HG03097 (cell line): ENCODE data around the gene DGKZ.

ENCODE experiments used
- ATAC-seq: cut with Tn5 transposase; IDR thresholded peaks from one replicate; pipeline ENCODE4 v1.9.1; 2021; ENCODE audit not compliant: unreplicated experiment, low FRiP score

The DGKZ gene

GRCh38 chr11:46380340-46381047 lies 33.2 kb downstream of the DGKZ start:
- no peak for ATAC-seq

- ATAC-seq, result no peak
Observed at GRCh38 chr11:46381048-46381818, 34.0 kb downstream of the DGKZ start, which contains the start of gene MDK. MDK (plus strand) TSS chr11:46381669; CDS start chr11:46382058, 389 bp downstream.

- no peak for ATAC-seq
Observed at GRCh38 chr11:46381819-46382645, 34.8 kb downstream of the DGKZ start.

GRCh38 chr11:46382646-46383403 lies 35.6 kb downstream of the DGKZ start:
- no peak for ATAC-seq

- no peak for ATAC-seq
Observed at GRCh38 chr11:46383404-46383758, 36.1 kb downstream of the DGKZ start.

- ATAC-seq, result no peak
Observed at GRCh38 chr11:46383974-46384701, 36.9 kb downstream of the DGKZ start.

GRCh38 chr11:46385169-46386004 lies 38.1 kb downstream of the DGKZ start:
- ATAC-seq, result no peak

GRCh38 chr11:46386005-46386578 lies 38.8 kb downstream of the DGKZ start:
- ATAC-seq, result no peak

- ATAC-seq, result no peak
Observed at GRCh38 chr11:46386674-46387073, 39.4 kb downstream of the DGKZ start.

GRCh38 chr11:46387456-46387855 lies 40.2 kb downstream of the DGKZ start:
- no peak for ATAC-seq

GRCh38 chr11:46387919-46388618 lies 40.8 kb downstream of the DGKZ start:
- no peak for ATAC-seq

- no peak for ATAC-seq
Observed at GRCh38 chr11:46388619-46389449, 41.6 kb downstream of the DGKZ start.

GRCh38 chr11:46389450-46390330 lies 42.4 kb downstream of the DGKZ start:
- ATAC-seq, result no peak

GRCh38 chr11:46390331-46391171 lies 43.3 kb downstream of the DGKZ start:
- ATAC-seq, result no peak

- ATAC-seq, result no peak
Observed at GRCh38 chr11:46391186-46391577, 43.9 kb downstream of the DGKZ start.
